Activated CD8-positive, alpha-beta T cell treated with anti-CD3 and anti-CD28 coated beads, Interleukin-2, amount 10 ng/mL, durations not matched to agents 7 days and 5 days (primary cell): ENCODE data around the gene SUCLG2. TPM values are rescaled to one million over a fixed set of nuclear protein-coding genes. Genes with fewer than 3 reads are reported as not detected.

ENCODE experiments used
- ATAC-seq: fragments of 150-1000 bp; cut with Tn5 transposase; one replicate; pipeline ENCODE4 v1.10.0; 2021; ENCODE audit warnings: moderate library complexity
- CTCF ChIA-PET: fragments of 350-600 bp; sonication (Branson Sonifier 250); formaldehyde crosslinking; loops from one replicate; lab custom pipeline; 2021; ENCODE audit warnings: antibody characterized with exemption; lab: Charles Lee
- POLR2A ChIA-PET: fragments of 350-600 bp; sonication (Branson Sonifier 250); formaldehyde crosslinking; loops from one replicate; lab custom pipeline; 2021; ENCODE audit warnings: antibody characterized with exemption; lab: Charles Lee
- DNase-seq: peaks from one replicate; pipeline ENCODE4 v3.0.0-alpha.2; 2020
- H3K27ac Mint-ChIP-seq: one replicate; pipeline ENCODE4 v1.8.0; 2021; ENCODE audit warnings: mild to moderate bottlenecking, mixed read lengths
- H3K27me3 Mint-ChIP-seq: one replicate; pipeline ENCODE4 v1.8.0; 2021; ENCODE audit warnings: low read depth, mixed read lengths
- H3K36me3 Mint-ChIP-seq: one replicate; pipeline ENCODE4 v1.8.0; 2021; ENCODE audit warnings: low read depth, mixed read lengths
- H3K4me1 Mint-ChIP-seq: one replicate; pipeline ENCODE4 v1.8.0; 2021; ENCODE audit warnings: low read depth, mixed read lengths
- H3K4me3 Mint-ChIP-seq: one replicate; pipeline ENCODE4 v1.8.0; 2021; ENCODE audit warnings: mild to moderate bottlenecking, mixed read lengths
- H3K9me3 Mint-ChIP-seq: one replicate; pipeline ENCODE4 v1.8.0; 2022; ENCODE audit warnings: mixed read lengths; ENCODE audit not compliant: insufficient read depth
- total RNA-seq, 2 experiments: library from RNA; stranded (reverse); gene quantifications; one replicate each; pipeline ENCODE4 v1.2.3, GENCODE V29; 2021

Gene SUCLG2, protein sequence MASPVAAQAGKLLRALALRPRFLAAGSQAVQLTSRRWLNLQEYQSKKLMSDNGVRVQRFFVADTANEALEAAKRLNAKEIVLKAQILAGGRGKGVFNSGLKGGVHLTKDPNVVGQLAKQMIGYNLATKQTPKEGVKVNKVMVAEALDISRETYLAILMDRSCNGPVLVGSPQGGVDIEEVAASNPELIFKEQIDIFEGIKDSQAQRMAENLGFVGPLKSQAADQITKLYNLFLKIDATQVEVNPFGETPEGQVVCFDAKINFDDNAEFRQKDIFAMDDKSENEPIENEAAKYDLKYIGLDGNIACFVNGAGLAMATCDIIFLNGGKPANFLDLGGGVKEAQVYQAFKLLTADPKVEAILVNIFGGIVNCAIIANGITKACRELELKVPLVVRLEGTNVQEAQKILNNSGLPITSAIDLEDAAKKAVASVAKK
- 10 to 100 TPM; 51.7 to 55.0 TPM for total RNA-seq

DNA sequence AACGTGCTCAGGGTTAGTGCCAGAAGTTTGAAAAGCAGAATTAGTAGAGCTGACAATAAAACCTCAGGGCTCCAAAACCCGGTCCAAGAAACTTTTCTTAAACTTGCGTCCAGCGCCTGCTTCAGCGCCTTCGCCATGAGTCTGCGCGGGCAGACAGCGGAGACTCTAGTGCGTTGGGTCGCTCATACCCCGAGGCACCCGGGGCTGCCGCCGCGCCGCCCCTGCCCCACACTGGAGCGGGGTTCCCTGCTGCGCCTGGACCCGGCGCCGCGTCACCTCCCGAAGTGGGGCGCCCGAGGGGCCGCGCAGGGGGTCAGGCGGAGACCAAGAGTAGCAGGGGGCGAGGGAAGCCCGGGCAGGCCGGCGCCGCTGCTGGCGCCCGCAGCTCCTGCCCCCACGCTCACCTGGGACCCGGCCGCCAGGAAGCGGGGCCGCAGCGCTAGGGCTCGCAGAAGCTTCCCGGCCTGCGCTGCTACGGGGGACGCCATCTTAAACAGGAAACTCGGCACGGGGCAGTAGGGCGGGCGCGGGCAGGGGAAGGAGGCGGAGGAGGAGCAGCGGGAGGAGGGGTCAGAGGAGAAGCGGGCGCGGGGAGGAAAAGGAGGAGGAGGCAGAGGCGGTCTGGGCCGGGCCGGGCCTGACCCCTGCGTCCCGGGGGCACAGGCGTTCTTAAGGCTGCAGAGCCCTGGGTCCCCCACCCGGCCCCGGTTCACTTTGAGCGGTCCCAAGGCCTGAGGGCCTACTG, at the start of gene SUCLG2:
Gene SUCLG2, minus strand, starts transcription at position 514 of the 745 bp plus-strand sequence. Its CDS starts 26 bp downstream, at position 488.
- DNase-seq (peak; percentile 91), ATAC-seq (peak; percentile 76)
- H3K4me1 Mint-ChIP-seq = peaks cover 68% of the 10 kb centered on the region
- POLR2A ChIA-PET = interaction anchor here (0.6 to 1.6 kb wide), 5 partner anchors 10 to 83 kb away, joined by 5 to 9 read pairs (median 7); no protein-coding TSS in a partner anchor
- peak within 1 kb of the TSS; percentile 93 for H3K27ac Mint-ChIP-seq
- no peaks in the 10 kb centered on the region for H3K27me3 Mint-ChIP-seq
- peak within 1 kb of the TSS; percentile 82 for H3K4me3 Mint-ChIP-seq
- peaks cover 72% of the 10 kb centered on the region for H3K36me3 Mint-ChIP-seq
- CTCF ChIA-PET = interaction anchor here (1.1 to 2.8 kb wide), 5 partner anchors 24 to 541 kb away, joined by 3 to 14 read pairs (median 3); no protein-coding TSS in a partner anchor
- peaks cover 32% of the 10 kb centered on the region for H3K9me3 Mint-ChIP-seq

DNA sequence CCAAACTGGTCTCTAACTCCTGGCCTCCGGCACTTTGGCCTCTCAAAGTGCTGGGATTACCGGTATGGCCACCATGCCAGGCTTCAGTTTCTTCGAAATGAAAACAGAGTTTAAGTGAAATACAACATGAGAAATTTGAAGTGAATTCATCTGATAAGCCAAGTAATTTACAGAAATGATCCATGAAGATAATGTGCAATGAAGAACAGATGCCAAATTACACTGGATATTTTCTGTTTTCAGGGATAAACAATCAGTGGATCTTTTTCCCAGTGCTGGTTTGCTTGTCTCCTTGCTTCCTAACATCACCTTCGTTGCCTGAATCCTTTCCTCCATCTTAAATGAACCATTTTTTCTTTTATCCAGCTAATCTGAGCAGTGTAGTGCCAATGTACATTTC, 46.2 kb upstream of the SUCLG2 start:
- H3K9me3 Mint-ChIP-seq = no peaks in the 10 kb centered on the region
- POLR2A ChIA-PET = no interaction called here

DNA sequence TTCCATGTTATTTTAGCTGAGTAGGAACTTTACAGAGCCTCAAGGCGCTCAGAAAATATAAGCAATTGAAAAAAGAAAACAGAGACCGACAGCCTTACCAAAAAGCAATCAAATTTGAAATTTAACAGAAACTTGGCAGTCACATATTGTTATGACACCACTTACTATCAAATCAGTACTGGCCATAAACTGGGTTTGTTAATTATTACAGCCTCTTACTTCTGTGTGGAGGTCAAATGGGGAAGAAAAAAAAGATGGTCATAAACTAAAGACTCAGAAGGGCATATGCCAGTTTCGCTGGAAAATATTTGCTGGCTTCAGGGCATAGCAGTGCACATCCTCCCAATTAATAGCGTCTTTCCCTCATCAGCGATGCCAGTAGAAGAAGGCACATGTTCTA, 45.5 kb upstream of the SUCLG2 start:
- no peaks in the 10 kb centered on the region for H3K27me3 Mint-ChIP-seq
- no peak overlapping the region for H3K27ac Mint-ChIP-seq
- no peaks in the 10 kb centered on the region for H3K4me1 Mint-ChIP-seq
- ATAC-seq (no peak), DNase-seq (no peak)
- H3K4me3 Mint-ChIP-seq = no peak overlapping the region
- no peaks in the 10 kb centered on the region for H3K36me3 Mint-ChIP-seq
- no peaks in the 10 kb centered on the region for H3K9me3 Mint-ChIP-seq
- CTCF ChIA-PET = no interaction called here
- POLR2A ChIA-PET = no interaction called here

More for the DNA sequence above, 46.2 kb upstream of the SUCLG2 start:
- H3K36me3 Mint-ChIP-seq = no peaks in the 10 kb centered on the region
- no peaks in the 10 kb centered on the region for H3K27me3 Mint-ChIP-seq
- H3K27ac Mint-ChIP-seq = no peak overlapping the region
- ATAC-seq = no peak
- CTCF ChIA-PET = no interaction called here
- no peak for DNase-seq
- no peak overlapping the region for H3K4me3 Mint-ChIP-seq
- no peaks in the 10 kb centered on the region for H3K4me1 Mint-ChIP-seq

DNA sequence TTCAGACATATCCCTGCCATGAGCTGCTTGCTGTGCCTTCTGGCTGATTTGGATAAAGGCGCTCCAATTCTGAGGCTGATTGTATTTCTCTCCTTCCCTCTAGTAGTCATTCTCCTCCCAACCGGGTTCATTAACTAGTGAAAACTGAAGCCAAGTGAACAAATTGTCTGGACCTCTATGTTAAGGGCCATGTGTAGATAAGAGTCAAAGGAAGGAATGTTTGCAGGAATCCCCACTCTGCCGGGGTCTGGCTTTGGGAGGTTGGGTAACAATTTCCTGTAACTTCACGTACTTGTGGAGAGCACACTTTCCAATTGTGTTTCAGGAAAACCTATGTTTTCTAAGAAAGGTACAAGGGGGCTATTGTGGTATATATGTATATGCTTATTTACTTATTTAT, 38.2 kb upstream of the SUCLG2 start:
- POLR2A ChIA-PET = no interaction called here
- ATAC-seq = no peak
- Mint-ChIP-seq H3K9me3 (peaks cover 14% of the 10 kb centered on the region), H3K4me1 (no peaks in the 10 kb centered on the region), H3K27me3 (no peaks in the 10 kb centered on the region), H3K4me3 (no peak overlapping the region), H3K27ac (no peak overlapping the region), H3K36me3 (peaks cover 4% of the 10 kb centered on the region)
- CTCF ChIA-PET = no interaction called here
- DNase-seq = no peak

DNA sequence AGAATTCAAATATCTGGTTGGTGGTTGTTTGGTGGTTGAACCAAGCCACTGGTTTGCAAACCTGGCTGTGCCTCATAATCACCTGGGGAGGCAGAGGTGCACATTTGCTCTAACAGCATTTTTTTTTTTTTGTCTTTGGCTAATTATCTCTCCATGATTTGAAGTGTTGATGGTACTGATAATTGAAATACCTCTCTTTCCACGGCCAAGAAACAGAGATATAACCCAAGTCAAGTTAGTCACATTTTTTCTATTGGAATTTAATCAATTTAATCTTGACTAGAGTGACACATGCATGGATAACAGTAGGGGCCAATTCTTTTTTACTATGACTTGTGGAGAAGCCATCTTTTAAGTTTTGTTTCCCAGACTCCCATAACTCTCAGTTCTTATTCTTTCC, 37.5 kb upstream of the SUCLG2 start:
- H3K4me3 Mint-ChIP-seq = no peak overlapping the region
- no peaks in the 10 kb centered on the region for H3K4me1 Mint-ChIP-seq
- POLR2A ChIA-PET = no interaction called here
- no peaks in the 10 kb centered on the region for H3K27me3 Mint-ChIP-seq
- ATAC-seq (no peak), DNase-seq (no peak)
- H3K36me3 Mint-ChIP-seq = peaks cover 4% of the 10 kb centered on the region
- peaks cover 14% of the 10 kb centered on the region for H3K9me3 Mint-ChIP-seq
- CTCF ChIA-PET = interaction anchor here (1.1 kb wide), 1 partner anchor 36 kb away, joined by 3 read pairs; no protein-coding TSS in a partner anchor
- H3K27ac Mint-ChIP-seq = no peak overlapping the region

DNA sequence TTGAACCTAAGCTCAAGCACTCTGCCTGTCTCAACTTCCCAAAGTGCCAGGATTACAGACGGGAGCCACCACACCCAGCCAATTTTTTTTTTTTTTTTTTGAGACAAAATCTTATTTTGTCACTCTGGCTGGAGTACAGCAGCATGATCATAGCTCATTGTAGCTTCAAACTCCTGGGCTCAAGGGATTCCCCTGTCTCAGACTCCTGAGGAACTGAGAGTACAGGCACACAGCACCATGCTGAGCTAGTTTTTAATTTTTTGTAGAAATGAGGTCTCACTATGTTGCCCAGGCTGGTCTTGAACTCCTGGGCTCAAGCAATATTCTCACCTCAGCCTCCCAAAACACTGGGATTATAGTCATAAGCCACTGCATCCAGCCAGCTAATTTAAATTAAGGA, 36.8 kb upstream of the SUCLG2 start:
- ChIA-PET CTCF (interaction anchor here (1.1 kb wide), 2 partner anchors 29 to 35 kb away, joined by 3 read pairs; no protein-coding TSS in a partner anchor), POLR2A (no interaction called here)
- H3K27me3 Mint-ChIP-seq = no peaks in the 10 kb centered on the region
- peaks cover 4% of the 10 kb centered on the region for H3K36me3 Mint-ChIP-seq
- no peak overlapping the region for H3K4me3 Mint-ChIP-seq
- DNase-seq (no peak), ATAC-seq (no peak)
- H3K27ac Mint-ChIP-seq = no peak overlapping the region
- peaks cover 14% of the 10 kb centered on the region for H3K9me3 Mint-ChIP-seq
- H3K4me1 Mint-ChIP-seq = peaks cover 1% of the 10 kb centered on the region

DNA sequence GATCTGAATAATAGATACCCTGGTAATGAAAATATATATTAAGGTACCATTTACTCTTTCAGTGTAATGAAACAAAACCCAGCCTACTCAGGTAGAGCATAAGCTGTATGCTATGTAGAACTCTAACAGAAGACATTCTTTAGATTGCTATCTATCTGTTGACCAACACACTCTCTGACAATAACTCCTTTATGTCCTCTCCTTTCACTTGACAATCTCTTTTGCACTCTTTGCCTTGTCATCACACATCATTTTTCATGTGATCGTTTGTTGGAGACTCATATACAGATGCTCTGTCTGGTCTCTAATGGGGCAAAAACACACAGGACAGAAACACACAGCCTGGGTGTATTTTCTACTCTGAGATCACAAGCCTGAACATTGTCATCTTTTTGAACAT, 35.4 kb upstream of the SUCLG2 start:
- Mint-ChIP-seq H3K27ac (no peak overlapping the region), H3K9me3 (peaks cover 14% of the 10 kb centered on the region), H3K36me3 (peaks cover 6% of the 10 kb centered on the region), H3K27me3 (no peaks in the 10 kb centered on the region), H3K4me1 (peaks cover 10% of the 10 kb centered on the region), H3K4me3 (no peak overlapping the region)
- ChIA-PET POLR2A (no interaction called here), CTCF (interaction anchor here (1.0 kb wide), 1 partner anchor 14 kb away, joined by 3 read pairs; no protein-coding TSS in a partner anchor)
- DNase-seq = no peak
- ATAC-seq = no peak

DNA sequence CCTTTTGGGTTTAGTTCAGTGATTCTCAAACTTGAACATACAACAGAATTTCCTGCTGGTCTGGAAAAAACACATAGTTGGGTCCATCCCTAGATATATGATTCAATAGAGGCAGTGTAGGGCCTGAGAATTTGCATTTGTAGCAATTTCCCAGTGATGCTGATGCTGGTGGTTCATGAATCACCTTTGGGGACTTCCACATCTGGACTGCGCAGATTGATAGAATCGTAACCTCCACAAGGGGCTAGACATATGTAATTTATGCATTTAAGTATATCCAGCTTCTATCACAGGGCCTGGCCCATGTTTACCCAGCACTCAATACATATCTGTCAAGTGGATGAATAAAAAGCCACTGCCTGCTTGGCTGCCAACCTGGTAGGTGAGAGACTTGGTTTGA, 33.8 kb upstream of the SUCLG2 start:
- Mint-ChIP-seq H3K36me3 (peaks cover 17% of the 10 kb centered on the region), H3K4me3 (no peak overlapping the region), H3K9me3 (peaks cover 10% of the 10 kb centered on the region), H3K27me3 (no peaks in the 10 kb centered on the region), H3K27ac (no peak overlapping the region), H3K4me1 (peaks cover 22% of the 10 kb centered on the region)
- ChIA-PET POLR2A (no interaction called here), CTCF (no interaction called here)
- DNase-seq (no peak), ATAC-seq (no peak)

DNA sequence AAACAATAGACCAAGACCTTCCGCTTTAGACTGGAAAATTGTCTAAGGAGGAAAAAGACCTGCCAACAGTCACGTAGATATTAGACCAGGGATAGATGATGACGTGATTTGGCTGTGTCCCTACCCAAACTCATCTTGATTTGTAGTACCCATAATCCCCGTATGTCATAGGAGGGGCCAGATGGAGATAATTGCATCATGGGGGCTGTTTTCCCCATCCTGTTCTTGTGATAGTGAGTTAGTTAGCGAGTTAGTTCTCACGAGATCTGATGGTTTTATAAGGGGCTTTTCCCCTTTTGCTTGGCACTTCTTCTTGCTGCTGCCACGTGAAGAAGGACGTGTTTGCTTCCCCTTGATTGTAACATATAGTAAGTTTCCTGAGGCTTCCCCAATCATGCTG, 31.7 kb upstream of the SUCLG2 start:
- CTCF ChIA-PET = no interaction called here
- no peak for DNase-seq

DNA sequence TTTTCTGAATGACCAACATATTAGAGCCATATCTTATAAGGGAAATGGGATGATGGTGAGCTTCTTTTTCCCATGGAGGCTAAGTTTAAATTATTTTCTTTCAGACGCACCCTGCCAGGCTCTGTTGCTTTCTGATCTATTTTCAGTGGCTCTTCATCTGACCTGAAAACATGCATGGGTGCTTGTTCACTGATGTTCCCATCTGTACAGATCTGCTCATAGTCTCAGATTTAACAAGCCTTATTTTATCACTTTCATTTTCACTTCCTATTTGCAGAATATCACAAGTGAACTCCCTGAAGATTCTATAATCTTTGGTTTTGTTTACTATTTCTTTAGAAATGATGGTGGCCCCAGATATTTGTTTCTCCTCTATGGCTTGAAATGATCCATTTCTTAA, 31.1 kb upstream of the SUCLG2 start:
- H3K27ac Mint-ChIP-seq = peak overlapping the region; percentile 34
- H3K36me3 Mint-ChIP-seq = peaks cover 15% of the 10 kb centered on the region
- DNase-seq = peak; percentile 24
- H3K4me1 Mint-ChIP-seq = peaks cover 22% of the 10 kb centered on the region
- H3K27me3 Mint-ChIP-seq = no peaks in the 10 kb centered on the region
- peak; percentile 85 for ATAC-seq
- ChIA-PET CTCF (interaction anchor here (1.0 to 1.1 kb wide), 2 partner anchors 23 to 104 kb away, joined by 3 to 4 read pairs; no protein-coding TSS in a partner anchor), POLR2A (interaction anchor here (2.1 kb wide), 1 partner anchor 31 kb away, joined by 7 read pairs; the partner anchor contains the start of gene SUCLG2)
- peaks cover 8% of the 10 kb centered on the region for H3K9me3 Mint-ChIP-seq
- peak overlapping the region; percentile 13 for H3K4me3 Mint-ChIP-seq

More for the DNA sequence above, 31.7 kb upstream of the SUCLG2 start:
- Mint-ChIP-seq H3K36me3 (peaks cover 17% of the 10 kb centered on the region), H3K27me3 (no peaks in the 10 kb centered on the region), H3K27ac (no peak overlapping the region), H3K4me3 (no peak overlapping the region), H3K4me1 (peaks cover 22% of the 10 kb centered on the region), H3K9me3 (peaks cover 10% of the 10 kb centered on the region)
- ATAC-seq = no peak
- POLR2A ChIA-PET = no interaction called here

DNA sequence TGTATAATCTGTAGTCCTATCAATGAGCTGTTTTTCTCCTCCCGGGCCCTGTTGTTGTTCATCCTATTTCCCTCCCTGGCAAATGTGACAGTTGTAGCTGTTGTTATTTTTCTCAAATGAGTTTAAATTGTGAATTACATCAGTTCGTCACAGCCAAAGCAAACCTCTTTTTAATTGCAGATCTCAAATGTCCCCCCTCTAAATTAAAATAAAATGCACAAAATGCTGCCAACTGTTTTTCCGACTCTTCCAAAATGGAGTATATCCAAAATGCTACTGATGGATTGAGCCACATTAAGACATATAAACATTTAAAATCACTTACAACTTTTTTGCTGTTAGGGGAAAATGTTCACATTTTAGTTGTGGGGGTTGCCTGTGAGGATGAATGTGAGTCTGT, 29.8 kb upstream of the SUCLG2 start:
- ATAC-seq (no peak), DNase-seq (no peak)
- H3K4me3 Mint-ChIP-seq = no peak overlapping the region
- ChIA-PET POLR2A (interaction anchor here (2.1 kb wide), 1 partner anchor 29 kb away, joined by 7 read pairs; the partner anchor contains the start of gene SUCLG2), CTCF (interaction anchor here (0.8 to 1.3 kb wide), 3 partner anchors 13 to 29 kb away, joined by 3 to 4 read pairs (median 3); partner anchors contain the start of gene SUCLG2)
- no peaks in the 10 kb centered on the region for H3K9me3 Mint-ChIP-seq
- peaks cover 24% of the 10 kb centered on the region for H3K4me1 Mint-ChIP-seq
- no peak overlapping the region for H3K27ac Mint-ChIP-seq
- peaks cover 18% of the 10 kb centered on the region for H3K36me3 Mint-ChIP-seq
- no peaks in the 10 kb centered on the region for H3K27me3 Mint-ChIP-seq
